SK-N-SH treated with all-trans-retinoic acid at 6 μM for 48 hours (cell line): ENCODE measurements around the gene SH3PXD2A.

Experiments
- ESRRG ChIP-seq: fragments of 250-450 bp; sonication (Bioruptor Pico); IDR thresholded peaks from 2 replicates; pipeline ENCODE4 v1.6.1; 2021; ENCODE audit warnings: mild to moderate bottlenecking
- OSR1 ChIP-seq: fragments of 250-450 bp; sonication (Bioruptor Pico); IDR thresholded peaks from 2 replicates; pipeline ENCODE4 v1.8.0; 2022; ENCODE audit warnings: moderate library complexity, mild to moderate bottlenecking, inconsistent platforms
- PPARA ChIP-seq: fragments of 250-450 bp; sonication (Bioruptor Pico); IDR thresholded peaks from 2 replicates; pipeline ENCODE4 v1.5.0; 2020; ENCODE audit warnings: mild to moderate bottlenecking, borderline replicate concordance
- RARB ChIP-seq: fragments of 250-450 bp; sonication (Bioruptor Pico); IDR thresholded peaks from 2 replicates; pipeline ENCODE4 v1.8.0; 2021; ENCODE audit warnings: mild to moderate bottlenecking, moderate library complexity
- TCF4 ChIP-seq: fragments of 250-450 bp; sonication (Bioruptor Pico); IDR thresholded peaks from 2 replicates; pipeline ENCODE4 v1.8.0; 2021; ENCODE audit warnings: mild to moderate bottlenecking, moderate library complexity, borderline replicate concordance
- ZC3H10 ChIP-seq: fragments of 250-450 bp; sonication (Bioruptor Pico); IDR thresholded peaks from 2 replicates; pipeline ENCODE4 v1.5.1; 2021; ENCODE audit warnings: mild to moderate bottlenecking, moderate library complexity
- ZFP30 ChIP-seq: fragments of 450-650 bp; formaldehyde crosslinking; IDR thresholded peaks from 2 replicates; pipeline ENCODE4 v1.5.0; 2022; ENCODE audit warnings: mild to moderate bottlenecking, moderate library complexity
- ZNF70 ChIP-seq: fragments of 450-650 bp; formaldehyde crosslinking; IDR thresholded peaks from 2 replicates; pipeline ENCODE4 v1.5.0; 2020; ENCODE audit warnings: mild to moderate bottlenecking, moderate library complexity
- ZNF8 ChIP-seq: fragments of 450-650 bp; formaldehyde crosslinking; IDR thresholded peaks from 2 replicates; pipeline ENCODE4 v1.5.0; 2020; ENCODE audit warnings: mild to moderate bottlenecking, moderate library complexity
- TF ChIP-seq, protein P1 (sequence below): fragments of 250-450 bp; sonication (Bioruptor Pico); IDR thresholded peaks from 2 replicates; pipeline ENCODE4 v1.8.0; 2020; ENCODE audit warnings: mild to moderate bottlenecking, moderate library complexity, borderline replicate concordance
- TF ChIP-seq, protein P2 (sequence below): fragments of 250-450 bp; sonication (Bioruptor Pico); IDR thresholded peaks from 2 replicates; pipeline ENCODE4 v1.5.1; 2020; ENCODE audit warnings: low read depth, mild to moderate bottlenecking, moderate library complexity
- TF ChIP-seq, protein P3 (sequence below): fragments of 250-450 bp; sonication (Bioruptor Pico); IDR thresholded peaks from 2 replicates; pipeline ENCODE4 v1.8.0; 2021; ENCODE audit warnings: low read depth, mild to moderate bottlenecking, moderate library complexity, borderline replicate concordance

DNA sequence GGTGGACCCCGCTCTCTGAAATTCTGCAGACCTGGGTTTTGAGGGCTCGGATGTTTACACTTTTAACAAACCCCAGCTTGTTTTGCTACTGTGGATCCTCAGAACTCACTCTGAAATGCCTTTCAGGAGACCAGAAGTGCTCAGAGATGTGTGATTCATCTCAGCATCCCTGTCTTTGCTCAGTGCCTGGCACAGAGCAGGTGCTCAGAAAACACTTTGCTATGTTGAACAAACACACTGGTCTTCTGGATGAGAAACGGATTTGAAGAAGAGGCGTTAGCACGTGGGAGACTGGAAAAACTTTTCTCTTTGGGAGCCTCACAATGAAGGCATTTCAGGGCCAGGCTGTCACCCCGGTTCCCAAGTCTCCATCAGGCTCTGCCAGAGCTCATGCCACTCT is 53.3 kb downstream of the SH3PXD2A start:
- TF ChIP-seq, protein P1, sequence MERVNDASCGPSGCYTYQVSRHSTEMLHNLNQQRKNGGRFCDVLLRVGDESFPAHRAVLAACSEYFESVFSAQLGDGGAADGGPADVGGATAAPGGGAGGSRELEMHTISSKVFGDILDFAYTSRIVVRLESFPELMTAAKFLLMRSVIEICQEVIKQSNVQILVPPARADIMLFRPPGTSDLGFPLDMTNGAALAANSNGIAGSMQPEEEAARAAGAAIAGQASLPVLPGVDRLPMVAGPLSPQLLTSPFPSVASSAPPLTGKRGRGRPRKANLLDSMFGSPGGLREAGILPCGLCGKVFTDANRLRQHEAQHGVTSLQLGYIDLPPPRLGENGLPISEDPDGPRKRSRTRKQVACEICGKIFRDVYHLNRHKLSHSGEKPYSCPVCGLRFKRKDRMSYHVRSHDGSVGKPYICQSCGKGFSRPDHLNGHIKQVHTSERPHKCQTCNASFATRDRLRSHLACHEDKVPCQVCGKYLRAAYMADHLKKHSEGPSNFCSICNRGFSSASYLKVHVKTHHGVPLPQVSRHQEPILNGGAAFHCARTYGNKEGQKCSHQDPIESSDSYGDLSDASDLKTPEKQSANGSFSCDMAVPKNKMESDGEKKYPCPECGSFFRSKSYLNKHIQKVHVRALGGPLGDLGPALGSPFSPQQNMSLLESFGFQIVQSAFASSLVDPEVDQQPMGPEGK (CRISPR knock-in tag), result no peak
- TF ChIP-seq ESRRG (CRISPR knock-in tag) (no peak), PPARA (CRISPR knock-in tag) (no peak), OSR1 (no peak), RARB (CRISPR knock-in tag) (no peak), TCF4 (no peak), ZFP30 (no peak), ZNF8 (no peak), ZC3H10 (no peak), ZNF70 (CRISPR knock-in tag) (no peak)
- TF ChIP-seq, protein P2, sequence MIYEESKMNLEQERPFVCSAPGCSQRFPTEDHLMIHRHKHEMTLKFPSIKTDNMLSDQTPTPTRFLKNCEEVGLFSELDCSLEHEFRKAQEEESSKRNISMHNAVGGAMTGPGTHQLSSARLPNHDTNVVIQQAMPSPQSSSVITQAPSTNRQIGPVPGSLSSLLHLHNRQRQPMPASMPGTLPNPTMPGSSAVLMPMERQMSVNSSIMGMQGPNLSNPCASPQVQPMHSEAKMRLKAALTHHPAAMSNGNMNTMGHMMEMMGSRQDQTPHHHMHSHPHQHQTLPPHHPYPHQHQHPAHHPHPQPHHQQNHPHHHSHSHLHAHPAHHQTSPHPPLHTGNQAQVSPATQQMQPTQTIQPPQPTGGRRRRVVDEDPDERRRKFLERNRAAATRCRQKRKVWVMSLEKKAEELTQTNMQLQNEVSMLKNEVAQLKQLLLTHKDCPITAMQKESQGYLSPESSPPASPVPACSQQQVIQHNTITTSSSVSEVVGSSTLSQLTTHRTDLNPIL, result no peak
- TF ChIP-seq, protein P3, sequence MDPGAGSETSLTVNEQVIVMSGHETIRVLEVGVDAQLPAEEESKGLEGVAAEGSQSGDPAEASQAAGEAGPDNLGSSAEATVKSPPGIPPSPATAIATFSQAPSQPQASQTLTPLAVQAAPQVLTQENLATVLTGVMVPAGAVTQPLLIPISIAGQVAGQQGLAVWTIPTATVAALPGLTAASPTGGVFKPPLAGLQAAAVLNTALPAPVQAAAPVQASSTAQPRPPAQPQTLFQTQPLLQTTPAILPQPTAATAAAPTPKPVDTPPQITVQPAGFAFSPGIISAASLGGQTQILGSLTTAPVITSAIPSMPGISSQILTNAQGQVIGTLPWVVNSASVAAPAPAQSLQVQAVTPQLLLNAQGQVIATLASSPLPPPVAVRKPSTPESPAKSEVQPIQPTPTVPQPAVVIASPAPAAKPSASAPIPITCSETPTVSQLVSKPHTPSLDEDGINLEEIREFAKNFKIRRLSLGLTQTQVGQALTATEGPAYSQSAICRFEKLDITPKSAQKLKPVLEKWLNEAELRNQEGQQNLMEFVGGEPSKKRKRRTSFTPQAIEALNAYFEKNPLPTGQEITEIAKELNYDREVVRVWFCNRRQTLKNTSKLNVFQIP (CRISPR knock-in tag), result no peak
